Measurements from ENCODE around the gene ECEL1.
A peak's percentile ranks its signal among the peaks of the same experiment; 100 is the strongest.

ECEL1 gene

DNA sequence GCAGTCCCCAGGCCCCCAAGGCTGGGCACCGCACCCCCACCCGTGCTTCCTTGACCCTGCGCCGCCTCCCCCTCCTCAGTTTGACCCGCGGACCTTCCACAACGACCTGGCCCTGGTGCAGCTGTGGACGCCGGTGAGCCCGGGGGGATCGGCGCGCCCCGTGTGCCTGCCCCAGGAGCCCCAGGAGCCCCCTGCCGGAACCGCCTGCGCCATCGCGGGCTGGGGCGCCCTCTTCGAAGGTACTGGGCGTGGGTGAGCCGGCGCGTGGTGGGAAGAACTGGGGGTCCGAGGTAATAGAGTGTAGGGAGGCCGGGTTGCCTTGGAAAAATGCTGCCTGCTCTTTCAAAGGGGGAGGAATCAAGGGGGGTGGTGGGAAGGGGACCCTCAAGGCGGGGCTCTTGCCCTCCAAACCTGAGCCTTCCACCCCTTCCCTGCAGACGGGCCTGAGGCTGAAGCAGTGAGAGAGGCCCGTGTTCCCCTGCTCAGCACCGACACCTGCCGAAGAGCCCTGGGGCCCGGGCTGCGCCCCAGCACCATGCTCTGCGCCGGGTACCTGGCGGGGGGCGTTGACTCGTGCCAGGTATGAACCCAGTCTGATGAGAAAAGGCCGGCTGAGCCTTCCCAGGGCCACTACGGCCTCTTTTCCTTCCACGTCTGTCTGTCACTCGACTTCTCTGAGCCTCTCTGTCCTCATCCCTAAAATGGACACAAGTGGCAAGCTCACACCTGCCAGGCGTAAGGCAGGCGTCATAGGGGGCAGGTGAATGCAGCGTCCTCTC lies 35.2 kb upstream of the ECEL1 start:
- TF ChIP-seq, protein P1, sequence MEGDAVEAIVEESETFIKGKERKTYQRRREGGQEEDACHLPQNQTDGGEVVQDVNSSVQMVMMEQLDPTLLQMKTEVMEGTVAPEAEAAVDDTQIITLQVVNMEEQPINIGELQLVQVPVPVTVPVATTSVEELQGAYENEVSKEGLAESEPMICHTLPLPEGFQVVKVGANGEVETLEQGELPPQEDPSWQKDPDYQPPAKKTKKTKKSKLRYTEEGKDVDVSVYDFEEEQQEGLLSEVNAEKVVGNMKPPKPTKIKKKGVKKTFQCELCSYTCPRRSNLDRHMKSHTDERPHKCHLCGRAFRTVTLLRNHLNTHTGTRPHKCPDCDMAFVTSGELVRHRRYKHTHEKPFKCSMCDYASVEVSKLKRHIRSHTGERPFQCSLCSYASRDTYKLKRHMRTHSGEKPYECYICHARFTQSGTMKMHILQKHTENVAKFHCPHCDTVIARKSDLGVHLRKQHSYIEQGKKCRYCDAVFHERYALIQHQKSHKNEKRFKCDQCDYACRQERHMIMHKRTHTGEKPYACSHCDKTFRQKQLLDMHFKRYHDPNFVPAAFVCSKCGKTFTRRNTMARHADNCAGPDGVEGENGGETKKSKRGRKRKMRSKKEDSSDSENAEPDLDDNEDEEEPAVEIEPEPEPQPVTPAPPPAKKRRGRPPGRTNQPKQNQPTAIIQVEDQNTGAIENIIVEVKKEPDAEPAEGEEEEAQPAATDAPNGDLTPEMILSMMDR (IDR thresholded peaks at IDR 0.05; ENCODE audit: borderline replicate concordance, control extremely low read depth, extremely low read depth, insufficient read depth, missing control alignments), result no peak
- DNase-seq (ENCODE audit: low spot score), result no peak

DNA sequence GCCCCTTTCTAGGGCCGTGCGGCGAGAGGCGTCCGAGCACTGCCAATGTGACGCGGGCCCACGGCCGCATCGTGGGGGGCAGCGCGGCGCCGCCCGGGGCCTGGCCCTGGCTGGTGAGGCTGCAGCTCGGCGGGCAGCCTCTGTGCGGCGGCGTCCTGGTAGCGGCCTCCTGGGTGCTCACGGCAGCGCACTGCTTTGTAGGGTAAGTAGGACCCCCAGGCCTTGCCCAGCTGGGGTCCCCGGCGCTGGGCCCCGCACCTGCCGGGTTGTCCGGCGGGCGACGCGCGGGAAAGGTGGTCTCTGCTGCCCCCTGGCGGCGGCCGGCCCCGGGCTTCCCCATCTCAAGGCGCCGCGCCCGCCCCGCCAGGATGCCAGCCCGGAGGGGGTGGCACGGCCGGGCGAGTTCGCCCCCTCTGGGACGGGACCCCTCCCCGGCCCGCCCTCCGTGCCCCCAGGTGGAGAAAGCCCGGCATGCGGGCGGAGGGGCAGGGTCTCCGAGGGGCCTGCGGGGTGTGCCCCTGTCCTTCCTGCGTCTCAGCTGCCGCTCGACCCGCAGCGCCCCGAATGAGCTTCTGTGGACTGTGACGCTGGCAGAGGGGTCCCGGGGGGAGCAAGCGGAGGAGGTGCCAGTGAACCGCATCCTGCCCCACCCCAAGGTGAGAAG lies 34.5 kb upstream of the ECEL1 start:
- in situ Hi-C loops (cut with MboI; ENCODE audit: low sequenced_read_pairs, unreplicated experiment), result no loop called here
- TF ChIP-seq, protein P1 (IDR thresholded peaks at IDR 0.05; ENCODE audit: borderline replicate concordance, control extremely low read depth, extremely low read depth, insufficient read depth, missing control alignments), result peak; percentile 72
- peak; percentile 91 for DNase-seq (ENCODE audit: low spot score)

More for the DNA sequence above, 35.2 kb upstream of the ECEL1 start:
- in situ Hi-C loops (cut with MboI; ENCODE audit: low sequenced_read_pairs, unreplicated experiment), result no loop called here

DNA sequence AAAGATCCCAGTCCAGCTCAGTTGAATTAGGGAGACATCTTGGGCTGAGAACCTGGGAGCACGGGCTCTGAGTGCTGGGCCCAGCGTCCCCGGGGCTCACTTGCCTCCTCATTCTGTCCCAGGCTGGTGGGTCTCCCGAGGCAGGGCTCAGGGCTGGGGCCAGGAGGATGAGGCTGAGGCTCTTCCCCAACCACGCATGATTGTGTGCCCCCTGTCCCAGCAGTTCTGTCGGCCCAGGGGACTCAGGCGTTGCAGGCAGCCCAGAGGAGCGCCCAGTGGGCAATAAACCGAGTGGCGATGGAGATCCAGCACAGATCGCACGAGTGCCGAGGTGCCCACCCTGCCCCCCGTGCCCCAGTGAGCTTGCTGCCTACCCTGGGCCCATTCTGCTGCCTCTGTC lies 33.5 kb upstream of the ECEL1 start:
- TF ChIP-seq, protein P1 (IDR thresholded peaks at IDR 0.05; ENCODE audit: borderline replicate concordance, control extremely low read depth, extremely low read depth, insufficient read depth, missing control alignments), result no peak
- in situ Hi-C loops (cut with MboI; ENCODE audit: low sequenced_read_pairs, unreplicated experiment), result no loop called here
- DNase-seq (ENCODE audit: low spot score), result no peak

DNA sequence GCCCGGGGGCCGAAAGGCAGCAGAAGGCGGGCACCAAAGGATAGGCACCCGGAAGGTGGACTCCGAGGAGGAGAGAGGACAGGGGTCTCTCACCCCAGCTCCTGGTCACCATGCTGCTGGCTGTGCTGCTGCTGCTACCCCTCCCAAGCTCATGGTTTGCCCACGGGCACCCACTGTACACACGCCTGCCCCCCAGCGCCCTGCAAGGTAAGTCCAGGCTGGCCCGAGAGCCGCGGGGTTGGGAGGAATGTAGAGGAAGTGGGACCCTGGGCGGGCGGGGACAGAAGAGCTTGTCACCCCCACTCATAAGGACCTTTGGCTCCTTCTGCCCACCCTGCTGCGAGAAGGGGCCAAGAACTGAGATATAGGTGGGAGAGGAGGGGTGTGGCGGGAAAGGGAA lies 32.9 kb upstream of the ECEL1 start:
- in situ Hi-C loops (cut with MboI; ENCODE audit: low sequenced_read_pairs, unreplicated experiment), result no loop called here
- TF ChIP-seq, protein P1 (IDR thresholded peaks at IDR 0.05; ENCODE audit: borderline replicate concordance, control extremely low read depth, extremely low read depth, insufficient read depth, missing control alignments), result no peak
- no peak for DNase-seq (ENCODE audit: low spot score)

DNA sequence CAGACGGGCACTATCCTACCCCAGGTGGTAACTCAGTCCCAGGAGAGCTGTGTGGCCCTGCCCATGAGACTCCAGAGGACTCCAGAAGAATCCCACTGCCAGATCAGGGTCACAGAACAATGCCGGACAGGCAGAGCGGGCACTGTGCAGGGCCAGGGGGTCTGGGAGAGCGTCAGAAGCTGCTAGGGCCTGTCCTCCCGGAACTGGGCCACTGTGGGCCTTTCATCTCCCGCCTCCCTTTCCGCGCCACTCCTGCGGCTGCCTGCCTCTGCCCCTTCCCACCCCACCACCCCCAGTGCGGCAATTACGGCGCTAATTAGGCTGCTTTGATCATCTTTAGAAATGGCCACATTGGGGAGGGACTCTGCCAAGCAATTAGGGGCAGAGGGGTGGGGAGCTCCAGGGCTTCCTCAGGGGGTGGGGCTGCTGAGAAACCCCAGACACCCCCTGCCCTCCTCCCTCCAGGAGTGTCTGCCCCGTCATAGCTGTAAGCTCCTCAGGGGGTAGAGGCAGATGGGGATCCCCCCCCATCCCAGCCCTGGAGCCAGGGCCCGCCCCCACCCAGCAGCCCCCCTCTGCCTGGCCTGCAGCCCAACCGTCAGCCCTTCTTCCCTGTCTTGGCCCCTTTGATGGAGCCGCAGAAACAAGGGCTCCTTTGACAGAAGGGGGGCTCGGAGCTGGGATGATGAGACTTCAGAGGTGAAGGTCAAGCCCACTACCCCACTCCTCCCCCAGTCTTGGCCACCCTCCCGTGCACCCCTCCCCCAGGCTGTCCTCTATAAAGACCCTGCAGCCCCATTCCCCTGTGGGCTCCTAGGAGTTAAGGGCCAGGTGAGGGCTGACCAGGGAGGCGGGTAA lies 32.2 kb upstream of the ECEL1 start, which contains the start of gene PRSS56:
Gene PRSS56, plus strand, starts transcription at position 808 of the 858 bp plus-strand sequence. CDS start 211 bp downstream, outside the sequence.
- DNase-seq (ENCODE audit: low spot score), result no peak
- TF ChIP-seq, protein P1 (IDR thresholded peaks at IDR 0.05; ENCODE audit: borderline replicate concordance, control extremely low read depth, extremely low read depth, insufficient read depth, missing control alignments), result no peak
- in situ Hi-C loops (cut with MboI; ENCODE audit: low sequenced_read_pairs, unreplicated experiment), result no loop called here

DNA sequence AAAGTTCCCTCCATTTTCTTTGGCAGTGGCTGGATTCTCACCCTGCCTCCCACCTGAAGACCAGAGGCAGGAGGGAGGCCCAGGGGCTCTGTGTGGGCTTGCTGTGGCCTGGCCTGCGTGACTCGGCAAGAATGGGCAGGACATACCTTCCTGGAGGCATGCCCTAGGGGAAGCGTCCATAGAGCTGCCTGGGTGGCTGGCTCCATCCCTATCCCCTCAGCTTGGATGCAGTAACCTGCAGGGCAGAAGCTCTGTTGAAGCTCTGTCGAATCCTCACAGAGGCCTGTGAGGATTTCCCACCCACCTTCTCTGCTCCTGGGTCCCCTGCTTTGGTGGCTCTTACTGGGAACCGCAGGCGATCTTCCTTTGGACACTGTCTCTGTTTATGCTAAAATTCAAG lies 31.2 kb upstream of the ECEL1 start:
- TF ChIP-seq, protein P1 (IDR thresholded peaks at IDR 0.05; ENCODE audit: borderline replicate concordance, control extremely low read depth, extremely low read depth, insufficient read depth, missing control alignments), result no peak
- DNase-seq (ENCODE audit: low spot score), result no peak
- in situ Hi-C loops (cut with MboI; ENCODE audit: low sequenced_read_pairs, unreplicated experiment), result no loop called here

All from GM13976 (cell line).